Measurements from ENCODE around the gene TIMP1. TPM values are rescaled to one million over a fixed set of nuclear protein-coding genes. Genes with fewer than 3 reads are reported as not detected.
A peak's percentile ranks its signal among the peaks of the same experiment; 100 is the strongest.

TIMP1 gene
- polyA plus RNA-seq (ENCODE audit: low read depth in 6 of 6) = 10 to 100 TPM in 3 of 6 donors, 1 to 10 TPM in 3; 7.6 to 15.0 (median 10.5) TPM

DNA sequence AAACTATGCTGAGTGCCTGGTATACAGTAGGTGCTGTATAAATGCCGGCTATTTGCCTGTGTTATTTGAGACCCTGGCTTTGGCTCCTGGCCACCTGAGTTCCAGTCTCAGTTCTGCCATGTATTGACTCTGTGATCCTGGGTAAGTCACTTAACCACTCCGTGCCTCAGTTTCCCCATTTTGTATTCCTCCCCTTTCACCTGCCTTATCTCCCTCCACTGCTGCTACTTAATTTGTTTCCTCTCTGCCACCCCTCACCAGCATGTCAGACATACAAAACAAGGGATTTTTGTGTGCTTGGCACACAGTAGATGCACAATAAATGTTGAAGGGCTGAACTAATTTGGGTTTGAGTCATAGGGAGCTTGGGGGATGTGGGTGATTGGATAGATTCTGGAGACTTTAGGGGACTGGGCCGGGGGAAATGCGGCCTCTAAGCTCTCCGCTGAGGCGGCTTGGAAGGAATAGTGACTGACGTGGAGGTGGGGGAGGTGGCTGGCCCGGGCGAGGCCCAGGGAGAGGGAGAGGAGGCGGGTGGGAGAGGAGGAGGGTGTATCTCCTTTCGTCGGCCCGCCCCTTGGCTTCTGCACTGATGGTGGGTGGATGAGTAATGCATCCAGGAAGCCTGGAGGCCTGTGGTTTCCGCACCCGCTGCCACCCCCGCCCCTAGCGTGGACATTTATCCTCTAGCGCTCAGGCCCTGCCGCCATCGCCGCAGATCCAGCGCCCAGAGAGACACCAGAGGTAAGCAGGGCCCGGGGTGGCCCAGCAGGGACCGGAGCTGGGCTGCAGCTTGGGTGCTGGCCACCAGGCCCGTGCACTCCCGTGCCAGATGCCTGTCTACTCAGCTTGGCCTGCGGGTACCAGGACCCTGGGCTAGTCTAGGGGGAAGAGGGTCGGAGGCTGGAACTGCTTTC is at the start of gene TIMP1:
TIMP1 (plus strand) TSS at position 706 of the 917 bp plus-strand sequence. CDS start 980 bp downstream, outside the sequence.
- Mint-ChIP-seq H3K9me3 (peaks cover 0 to 3% (median 0%) of the 10 kb centered on the region in 7 donors), H3K4me3 (peak within 1 kb of the TSS; percentile 29 to 74 (median 52)), H3K36me3 (no peaks in the 10 kb centered on the region), H3K27me3 (peaks cover 5 to 23% (median 20%) of the 10 kb centered on the region in 3 donors), H3K27ac (peak within 1 kb of the TSS in 1 of 6 donors; percentile 23), H3K4me1 (peaks cover 10 to 13% (median 13%) of the 10 kb centered on the region in 3 donors)
- ATAC-seq (ENCODE audit: low read depth in 2 of 2) = peak; percentile 82 to 87
- DNase-seq = peak; percentile 27

GRCh38 chrX:47539860-47540259 is 42.4 kb upstream of the TIMP1 start:
- no peaks in the 10 kb centered on the region for H3K36me3 Mint-ChIP-seq
- no peak overlapping the region for H3K4me3 Mint-ChIP-seq
- no peaks in the 10 kb centered on the region for H3K9me3 Mint-ChIP-seq
- H3K27me3 Mint-ChIP-seq = no peaks in the 10 kb centered on the region
- ATAC-seq (ENCODE audit: low read depth in 2 of 2) (no peak), DNase-seq (no peak)
- H3K27ac Mint-ChIP-seq = no peak overlapping the region
- no peaks in the 10 kb centered on the region for H3K4me1 Mint-ChIP-seq

DNA sequence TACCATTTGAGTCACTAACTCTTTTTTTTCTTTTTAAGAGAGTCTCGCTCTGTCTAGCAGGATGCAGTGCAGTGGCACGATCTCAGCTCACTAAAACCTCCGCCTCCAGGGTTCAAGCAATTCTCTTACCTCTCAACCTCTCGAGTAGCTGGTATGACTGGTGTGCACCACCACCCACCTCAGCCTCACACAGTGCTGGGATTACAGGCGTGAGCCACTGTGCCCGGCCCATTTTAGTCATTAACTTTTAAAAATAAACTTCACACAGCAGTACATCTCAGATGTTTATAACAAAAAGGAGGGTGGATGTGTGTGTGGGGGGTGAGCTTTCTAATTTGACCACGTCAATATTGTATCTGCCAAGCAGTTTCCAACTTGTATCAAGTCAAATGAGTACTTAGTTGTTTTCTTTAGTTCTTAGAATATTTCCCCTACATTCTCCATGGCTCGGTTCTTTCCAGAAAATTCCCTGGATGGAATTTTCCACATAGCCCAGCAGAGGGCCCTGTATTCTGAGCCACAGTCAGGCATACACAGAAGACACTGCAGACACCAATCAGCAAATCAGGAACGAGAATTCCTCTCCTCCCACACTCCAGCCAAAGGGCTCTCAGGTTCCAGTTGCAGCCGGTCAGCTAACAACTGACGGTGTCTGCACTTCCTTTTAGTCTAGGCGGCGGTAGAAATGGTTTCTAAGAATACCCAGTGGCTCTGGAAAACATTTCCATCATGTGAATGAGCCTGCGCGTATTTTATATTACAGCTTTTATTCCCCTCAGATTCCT is 41.3 kb upstream of the TIMP1 start:
- no peak for ATAC-seq (ENCODE audit: low read depth in 2 of 2)

DNA sequence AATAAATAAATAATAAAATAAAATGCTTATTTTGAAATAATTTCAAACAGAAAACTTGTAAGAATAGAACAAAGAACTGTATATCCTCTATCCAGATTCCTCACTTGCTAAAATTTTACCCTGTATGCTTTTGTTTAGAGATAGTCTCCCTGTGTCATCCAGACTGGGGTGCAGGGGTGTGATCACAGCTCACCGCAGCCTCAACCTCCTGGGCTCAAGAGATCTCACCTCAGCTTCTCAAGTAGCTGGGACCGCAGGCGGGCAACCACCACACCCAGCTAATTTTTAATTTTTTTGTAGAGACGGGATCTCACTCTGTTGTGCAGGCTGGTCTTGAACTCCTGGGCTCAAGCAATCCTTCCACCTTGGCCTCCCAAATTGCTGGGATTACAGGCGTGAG is 38.7 kb upstream of the TIMP1 start:
- no peak overlapping the region for H3K4me3 Mint-ChIP-seq
- no peak for DNase-seq
- no peaks in the 10 kb centered on the region for H3K9me3 Mint-ChIP-seq
- H3K27ac Mint-ChIP-seq = no peak overlapping the region
- no peak for ATAC-seq (ENCODE audit: low read depth in 2 of 2)
- H3K27me3 Mint-ChIP-seq = no peaks in the 10 kb centered on the region
- H3K4me1 Mint-ChIP-seq = peaks cover 0 to 4% (median 0%) of the 10 kb centered on the region in 3 donors
- no peaks in the 10 kb centered on the region for H3K36me3 Mint-ChIP-seq

More for the DNA sequence above, 41.3 kb upstream of the TIMP1 start:
- H3K27ac Mint-ChIP-seq = no peak overlapping the region
- no peaks in the 10 kb centered on the region for H3K9me3 Mint-ChIP-seq
- no peaks in the 10 kb centered on the region for H3K4me1 Mint-ChIP-seq
- no peak for DNase-seq
- H3K4me3 Mint-ChIP-seq = peak overlapping the region in 1 of 8 donors; percentile 5
- H3K27me3 Mint-ChIP-seq = no peaks in the 10 kb centered on the region
- no peaks in the 10 kb centered on the region for H3K36me3 Mint-ChIP-seq

DNA sequence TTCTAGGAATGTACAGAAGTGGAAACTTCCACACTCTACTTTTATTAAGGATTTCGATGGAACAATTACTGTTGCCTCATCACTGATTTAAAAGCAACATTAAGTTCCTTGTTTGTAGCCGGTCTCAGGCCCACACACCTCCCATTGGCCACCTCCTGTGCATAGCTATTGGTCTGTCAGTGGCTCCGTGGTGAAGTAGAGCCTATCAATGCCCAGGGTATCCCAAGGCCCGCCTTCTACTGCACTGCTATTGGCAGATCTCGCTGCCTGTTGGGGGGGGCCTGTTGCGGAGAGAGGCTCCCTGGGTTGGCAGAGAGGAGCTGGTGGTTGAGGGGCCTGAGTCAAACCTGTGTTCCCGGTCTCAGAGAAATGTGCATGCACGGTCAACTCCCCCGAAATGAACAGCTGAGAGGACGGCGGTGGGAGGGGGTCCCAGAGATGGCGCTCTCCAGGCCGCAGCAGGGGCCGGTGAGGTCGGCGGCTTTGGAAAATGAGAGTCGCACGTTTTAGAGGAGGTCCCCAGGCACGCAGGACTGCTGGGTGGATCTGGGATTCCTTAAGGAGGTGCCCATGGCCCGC is 26.1 kb upstream of the TIMP1 start:
- Mint-ChIP-seq H3K27me3 (no peaks in the 10 kb centered on the region), H3K4me3 (peak overlapping the region; percentile 88 to 98 (median 96)), H3K27ac (peak overlapping the region; percentile 82 to 97 (median 91)), H3K4me1 (peaks cover 13 to 23% (median 21%) of the 10 kb centered on the region in 3 donors), H3K9me3 (peaks cover 0 to 2% (median 0%) of the 10 kb centered on the region in 7 donors), H3K36me3 (no peaks in the 10 kb centered on the region)
- peak; percentile 83 for DNase-seq
- ATAC-seq (ENCODE audit: low read depth in 2 of 2) = peak; percentile 81 to 85

DNA sequence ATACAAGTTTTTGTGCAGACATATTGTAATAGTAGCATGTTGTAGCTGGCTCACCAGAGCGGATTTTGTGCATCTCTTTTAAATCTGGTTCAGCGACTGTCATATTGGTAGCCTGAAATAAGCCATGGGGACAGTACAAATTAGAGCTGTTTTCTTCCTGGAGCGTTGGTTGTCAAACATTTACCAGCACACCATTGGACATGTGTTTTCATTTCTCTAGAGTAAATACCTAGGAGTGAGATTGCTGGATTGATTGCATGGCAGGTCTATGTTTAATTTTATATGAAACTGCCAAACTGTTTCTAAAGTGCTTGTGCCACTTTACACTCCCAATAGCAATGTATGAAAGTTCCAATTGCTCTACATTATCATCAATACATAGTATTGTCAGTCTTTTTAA is 23.8 kb upstream of the TIMP1 start:
- Mint-ChIP-seq H3K4me1 (peaks cover 26 to 39% (median 27%) of the 10 kb centered on the region in 3 donors), H3K4me3 (peak overlapping the region in 2 of 8 donors; percentile 5 to 57), H3K27ac (no peak overlapping the region), H3K36me3 (no peaks in the 10 kb centered on the region), H3K27me3 (no peaks in the 10 kb centered on the region), H3K9me3 (peaks cover 0 to 1% (median 0%) of the 10 kb centered on the region in 7 donors)
- DNase-seq (no peak), ATAC-seq (ENCODE audit: low read depth in 2 of 2) (no peak)

GRCh38 chrX:47560179-47560933 is 21.9 kb upstream of the TIMP1 start:
- DNase-seq (no peak), ATAC-seq (ENCODE audit: low read depth in 2 of 2) (no peak)
- Mint-ChIP-seq H3K27ac (peak overlapping the region; percentile 96 to 99 (median 98)), H3K27me3 (no peaks in the 10 kb centered on the region), H3K4me1 (peaks cover 26 to 40% (median 35%) of the 10 kb centered on the region in 3 donors), H3K9me3 (no peaks in the 10 kb centered on the region), H3K4me3 (peak overlapping the region; percentile 85 to 98 (median 94)), H3K36me3 (peaks cover 3 to 8% of the 10 kb centered on the region in 2 donors)

DNA sequence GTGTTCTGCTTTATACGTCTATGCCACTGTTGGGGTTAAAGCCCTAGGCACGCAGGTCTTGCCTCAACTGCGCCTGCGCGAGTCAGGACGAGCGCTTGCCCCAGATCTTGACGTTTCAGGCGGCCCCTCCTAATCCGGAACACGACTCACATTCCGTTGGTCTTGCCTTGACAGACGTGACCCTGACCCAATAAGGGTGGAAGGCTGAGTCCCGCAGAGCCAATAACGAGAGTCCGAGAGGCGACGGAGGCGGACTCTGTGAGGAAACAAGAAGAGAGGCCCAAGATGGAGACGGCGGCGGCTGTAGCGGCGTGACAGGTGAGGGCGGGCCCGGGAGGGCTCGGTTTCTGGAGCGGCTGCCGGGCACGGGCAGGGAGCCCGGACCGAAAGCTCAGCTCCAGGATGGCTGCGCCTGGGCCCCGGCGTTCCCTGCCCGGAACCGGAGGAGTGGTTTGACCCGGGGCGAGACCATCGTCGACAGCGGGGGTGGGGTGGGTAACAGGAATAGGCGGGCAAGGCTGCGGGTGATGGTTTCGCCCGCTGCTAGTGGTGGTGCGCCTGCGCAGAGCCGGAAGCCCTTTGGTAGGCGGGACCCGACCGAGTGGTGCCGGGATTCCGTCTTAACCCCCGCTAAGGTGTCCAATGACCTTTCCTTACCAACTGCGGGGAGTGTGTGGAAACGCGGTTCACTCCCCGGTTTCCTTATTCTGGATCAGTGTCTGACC is 21.1 kb upstream of the TIMP1 start, which contains the start of gene ARAF:
ARAF (plus strand) TSS at position 272 of the 725 bp plus-strand sequence. CDS start 1,763 bp downstream, outside the sequence.
- no peaks in the 10 kb centered on the region for H3K27me3 Mint-ChIP-seq
- peaks cover 3 to 8% of the 10 kb centered on the region in 2 donors for H3K36me3 Mint-ChIP-seq
- peak within 1 kb of the TSS; percentile 85 to 98 (median 94) for H3K4me3 Mint-ChIP-seq
- peak within 1 kb of the TSS; percentile 96 to 99 (median 98) for H3K27ac Mint-ChIP-seq
- peaks cover 22 to 36% (median 32%) of the 10 kb centered on the region in 3 donors for H3K4me1 Mint-ChIP-seq
- DNase-seq (peak; percentile 94), ATAC-seq (ENCODE audit: low read depth in 2 of 2) (peak; percentile 85 to 88)
- H3K9me3 Mint-ChIP-seq = no peaks in the 10 kb centered on the region

- Mint-ChIP-seq H3K4me1 (peaks cover 22 to 34% (median 31%) of the 10 kb centered on the region in 3 donors), H3K4me3 (peak overlapping the region; percentile 85 to 98 (median 94)), H3K27ac (peak overlapping the region; percentile 91 to 99 (median 97)), H3K9me3 (no peaks in the 10 kb centered on the region), H3K36me3 (peaks cover 3 to 12% of the 10 kb centered on the region in 2 donors), H3K27me3 (no peaks in the 10 kb centered on the region)
- DNase-seq (no peak), ATAC-seq (ENCODE audit: low read depth in 2 of 2) (no peak)
Observed at GRCh38 chrX:47561659-47562151, 20.5 kb upstream of the TIMP1 start.

DNA sequence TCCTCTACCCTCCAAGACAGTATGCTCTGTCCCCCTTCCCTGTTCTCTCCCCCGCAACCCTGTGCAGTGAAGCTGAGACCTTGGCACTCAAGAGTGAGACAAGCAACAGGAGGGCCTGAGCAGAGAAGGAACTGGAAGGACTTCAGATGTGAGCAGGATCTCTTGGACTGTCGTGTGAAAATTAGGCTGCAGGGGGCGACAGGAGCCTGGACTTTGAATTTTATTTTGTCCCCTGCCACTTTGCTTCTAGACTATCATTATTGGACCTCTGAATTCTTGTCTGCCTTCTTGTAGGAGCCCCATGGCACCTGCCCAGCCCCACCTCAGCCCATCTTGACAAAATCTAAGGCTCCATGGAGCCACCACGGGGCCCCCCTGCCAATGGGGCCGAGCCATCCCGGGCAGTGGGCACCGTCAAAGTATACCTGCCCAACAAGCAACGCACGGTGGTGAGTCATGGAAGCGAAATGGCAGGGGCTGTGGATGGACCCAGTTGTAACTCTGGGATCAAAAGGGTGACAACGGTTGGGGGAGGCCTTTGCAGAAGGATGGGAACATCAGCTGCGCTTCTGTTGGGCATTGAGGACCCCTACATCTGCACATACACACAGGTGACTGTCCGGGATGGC is 19.5 kb upstream of the TIMP1 start:
- no peak for ATAC-seq (ENCODE audit: low read depth in 2 of 2)
- Mint-ChIP-seq H3K36me3 (peaks cover 3 to 16% of the 10 kb centered on the region in 2 donors), H3K4me3 (peak overlapping the region; percentile 60 to 94 (median 82)), H3K27me3 (no peaks in the 10 kb centered on the region), H3K4me1 (peaks cover 25 to 39% (median 36%) of the 10 kb centered on the region in 3 donors), H3K9me3 (no peaks in the 10 kb centered on the region), H3K27ac (peak overlapping the region in 2 of 6 donors; percentile 24 to 60)
- DNase-seq = no peak

DNA sequence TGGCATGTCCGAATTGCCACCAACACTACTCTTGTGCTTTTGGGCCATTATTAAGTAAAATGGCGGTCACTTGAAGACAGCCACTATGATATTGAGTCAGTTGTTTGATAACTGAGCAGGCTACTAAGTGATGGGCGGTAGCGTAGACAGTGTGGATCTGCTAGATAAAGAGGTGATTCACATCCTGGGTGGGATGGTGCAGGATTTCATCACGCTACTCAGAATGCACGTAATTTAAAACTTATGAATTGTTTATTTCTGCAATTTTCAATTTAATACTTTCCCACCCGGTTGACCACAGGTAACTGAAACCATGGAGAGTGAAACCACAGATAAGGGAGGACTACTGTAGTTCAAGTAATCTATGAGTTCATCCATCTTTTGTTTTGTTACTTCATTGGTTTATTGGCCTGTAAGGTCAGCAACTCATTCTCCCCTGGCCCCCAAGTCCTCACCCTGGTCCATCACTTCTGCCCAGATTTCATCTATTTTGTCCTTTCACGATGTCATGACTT is 18.4 kb upstream of the TIMP1 start:
- H3K27me3 Mint-ChIP-seq = no peaks in the 10 kb centered on the region
- peak overlapping the region in 3 of 8 donors; percentile 37 to 91 (median 48) for H3K4me3 Mint-ChIP-seq
- no peak for DNase-seq
- H3K36me3 Mint-ChIP-seq = peaks cover 3 to 16% of the 10 kb centered on the region in 2 donors
- no peak overlapping the region for H3K27ac Mint-ChIP-seq
- H3K4me1 Mint-ChIP-seq = peaks cover 26 to 39% (median 36%) of the 10 kb centered on the region in 3 donors
- H3K9me3 Mint-ChIP-seq = no peaks in the 10 kb centered on the region
- ATAC-seq (ENCODE audit: low read depth in 2 of 2) = no peak
